HFFc6 (cell line): Measurements from ENCODE around the gene CD164L2. TPM values are rescaled to one million over a fixed set of nuclear protein-coding genes. Genes with fewer than 3 reads are reported as not detected.
A peak's percentile ranks its signal among the peaks of the same experiment; 100 is the strongest.

Experiments used
- DNase-seq: peaks from one replicate; pipeline ENCODE4 v3.0.0-alpha.2; 2018
- H3K27ac Mint-ChIP-seq: 2 replicates; pipeline ENCODE4 v1.8.0; 2020; ENCODE audit warnings: mild to moderate bottlenecking, mixed read lengths
- H3K27me3 Mint-ChIP-seq: 2 replicates; pipeline ENCODE4 v1.8.0; 2021; ENCODE audit warnings: mild to moderate bottlenecking, moderate library complexity, mixed read lengths; ENCODE audit not compliant: insufficient read depth
- H3K36me3 Mint-ChIP-seq: 2 replicates; pipeline ENCODE4 v1.8.0; 2021; ENCODE audit warnings: low read depth, mixed read lengths
- H3K4me1 Mint-ChIP-seq: 2 replicates; pipeline ENCODE4 v1.8.0; 2020; ENCODE audit warnings: low read depth, mixed read lengths
- H3K4me3 Mint-ChIP-seq: 2 replicates; pipeline ENCODE4 v1.8.0; 2020; ENCODE audit warnings: mild to moderate bottlenecking, moderate library complexity, mixed read lengths
- H3K9me3 Mint-ChIP-seq: 2 replicates; pipeline ENCODE4 v1.8.0; 2020; ENCODE audit warnings: mild to moderate bottlenecking, mixed read lengths
- total RNA-seq, 6 experiments: library from RNA; stranded (reverse); fragmentation: NEBNext Ultra II Directional; extraction: Animal tissue kit (Norgen Biotek cat#: 25700); gene quantifications; 2 replicates in 1 of 6; 3 replicates in 5 of 6; pipeline ENCODE4 v1.2.3, GENCODE V29; 2021
- TF ChIP-seq, protein P1 (sequence below): fragments of 200-600 bp; sonication (generic); IDR thresholded peaks from 2 replicates; pipeline ENCODE4 v1.5.0; 2021; ENCODE audit warnings: antibody characterized with exemption, mild to moderate bottlenecking

Gene CD164L2
- total RNA-seq, 6 experiments from 2014 or later: not detected

DNA sequence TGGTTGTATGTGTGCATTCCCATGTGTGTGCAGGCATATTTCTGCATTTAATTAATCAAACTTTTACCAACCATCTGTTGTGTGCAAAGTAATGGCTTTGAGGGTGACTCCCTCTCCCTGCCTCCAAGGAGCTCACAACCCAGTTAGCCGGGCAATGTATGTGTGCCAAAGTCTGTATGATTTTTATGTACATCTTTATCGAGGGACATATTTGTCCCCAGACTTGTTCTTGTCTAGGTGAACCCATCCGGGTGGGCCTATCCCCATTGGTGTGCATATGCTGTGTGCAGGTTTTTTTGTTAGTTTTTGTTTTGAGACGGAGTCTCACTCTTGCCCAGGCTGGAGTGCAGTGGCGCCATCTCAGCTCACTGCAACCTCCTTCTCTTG lies 39.5 kb downstream of the CD164L2 start:
- DNase-seq: no peak
- Mint-ChIP-seq H3K27ac (no peak overlapping the region), H3K4me1 (peaks cover 28% of the 10 kb centered on the region), H3K27me3 (peaks cover 8% of the 10 kb centered on the region), H3K9me3 (no peaks in the 10 kb centered on the region), H3K36me3 (no peaks in the 10 kb centered on the region), H3K4me3 (no peak overlapping the region)
- TF ChIP-seq, protein P1, sequence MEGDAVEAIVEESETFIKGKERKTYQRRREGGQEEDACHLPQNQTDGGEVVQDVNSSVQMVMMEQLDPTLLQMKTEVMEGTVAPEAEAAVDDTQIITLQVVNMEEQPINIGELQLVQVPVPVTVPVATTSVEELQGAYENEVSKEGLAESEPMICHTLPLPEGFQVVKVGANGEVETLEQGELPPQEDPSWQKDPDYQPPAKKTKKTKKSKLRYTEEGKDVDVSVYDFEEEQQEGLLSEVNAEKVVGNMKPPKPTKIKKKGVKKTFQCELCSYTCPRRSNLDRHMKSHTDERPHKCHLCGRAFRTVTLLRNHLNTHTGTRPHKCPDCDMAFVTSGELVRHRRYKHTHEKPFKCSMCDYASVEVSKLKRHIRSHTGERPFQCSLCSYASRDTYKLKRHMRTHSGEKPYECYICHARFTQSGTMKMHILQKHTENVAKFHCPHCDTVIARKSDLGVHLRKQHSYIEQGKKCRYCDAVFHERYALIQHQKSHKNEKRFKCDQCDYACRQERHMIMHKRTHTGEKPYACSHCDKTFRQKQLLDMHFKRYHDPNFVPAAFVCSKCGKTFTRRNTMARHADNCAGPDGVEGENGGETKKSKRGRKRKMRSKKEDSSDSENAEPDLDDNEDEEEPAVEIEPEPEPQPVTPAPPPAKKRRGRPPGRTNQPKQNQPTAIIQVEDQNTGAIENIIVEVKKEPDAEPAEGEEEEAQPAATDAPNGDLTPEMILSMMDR: no peak

DNA sequence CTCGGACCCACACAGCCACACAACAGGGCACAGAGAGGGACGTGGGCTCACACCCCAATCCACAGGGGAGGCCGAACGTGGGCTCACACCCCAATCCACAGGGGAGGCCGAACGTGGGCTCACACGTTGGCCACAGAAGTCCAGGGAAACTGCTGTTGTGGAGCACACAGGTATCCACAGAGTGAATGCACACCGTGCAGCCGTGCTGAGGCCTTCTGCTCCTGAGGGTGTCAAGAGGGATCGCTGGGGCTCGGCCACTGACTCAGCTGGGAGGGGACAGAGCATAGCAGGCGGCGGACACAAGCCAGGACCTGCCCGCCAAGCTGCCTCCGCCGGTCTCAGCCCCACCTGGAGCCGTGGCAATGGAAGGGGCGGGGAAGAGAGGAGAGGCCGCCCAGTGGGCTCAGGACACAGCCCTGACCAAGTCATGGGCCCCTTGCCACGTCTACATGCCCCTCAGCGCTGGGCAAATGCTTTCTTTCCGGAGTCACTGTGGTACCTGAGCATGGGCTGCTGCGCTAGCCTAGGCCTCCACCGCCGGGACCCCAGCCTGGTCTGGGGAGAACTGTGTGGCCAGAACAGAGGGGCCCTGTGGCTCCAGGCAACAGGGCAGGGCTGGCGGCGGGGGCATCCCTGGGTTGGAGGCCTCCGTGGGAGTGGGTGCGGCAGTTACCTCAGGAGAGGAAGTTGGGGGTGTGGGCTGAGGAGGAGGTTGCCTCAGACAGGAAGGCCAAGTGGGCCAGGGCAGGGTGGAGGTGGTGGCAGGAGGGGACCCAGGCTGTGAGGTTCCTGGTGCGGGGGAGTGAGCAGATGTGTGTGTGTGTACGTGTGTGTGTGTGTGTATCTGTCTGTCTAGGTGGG lies 40.1 kb downstream of the CD164L2 start:
- H3K36me3 Mint-ChIP-seq: no peaks in the 10 kb centered on the region
- TF ChIP-seq, protein P1: no peak
- H3K4me3 Mint-ChIP-seq: no peak overlapping the region
- H3K9me3 Mint-ChIP-seq: no peaks in the 10 kb centered on the region
- peaks cover 8% of the 10 kb centered on the region for H3K27me3 Mint-ChIP-seq
- no peak for DNase-seq
- H3K27ac Mint-ChIP-seq: no peak overlapping the region
- H3K4me1 Mint-ChIP-seq: peaks cover 28% of the 10 kb centered on the region

GRCh38 chr1:27342391-27342777 lies 40.7 kb downstream of the CD164L2 start:
- Mint-ChIP-seq H3K27me3 (peaks cover 8% of the 10 kb centered on the region), H3K4me3 (no peak overlapping the region)

GRCh38 chr1:27341525-27342252 lies 41.4 kb downstream of the CD164L2 start, which contains the start of gene SYTL1:
Gene SYTL1, plus strand, starts transcription at chr1:27342022. Its CDS starts 3,313 bp downstream, at chr1:27345335.
- Mint-ChIP-seq H3K27ac (0 out of 2 replicates have a peak within 1 kb of the TSS, but pooled peaks have one; percentile 29), H3K4me3 (no peak within 1 kb of the TSS), H3K4me1 (peaks cover 28% of the 10 kb centered on the region), H3K27me3 (peaks cover 5% of the 10 kb centered on the region), H3K9me3 (no peaks in the 10 kb centered on the region), H3K36me3 (peaks cover 2% of the 10 kb centered on the region; the same call in 1 of the 2 replicates)
- TF ChIP-seq, protein P1: no peak
- peak; percentile 57 for DNase-seq

More at GRCh38 chr1:27342391-27342777, 40.7 kb downstream of the CD164L2 start:
- no peak for DNase-seq
- H3K36me3 Mint-ChIP-seq: no peaks in the 10 kb centered on the region
- H3K9me3 Mint-ChIP-seq: no peaks in the 10 kb centered on the region
- no peak overlapping the region for H3K27ac Mint-ChIP-seq
- H3K4me1 Mint-ChIP-seq: peaks cover 28% of the 10 kb centered on the region
- TF ChIP-seq, protein P1: no peak

GRCh38 chr1:27339213-27339612 lies 43.9 kb downstream of the CD164L2 start:
- peaks cover 28% of the 10 kb centered on the region for H3K4me1 Mint-ChIP-seq
- no peak overlapping the region for H3K27ac Mint-ChIP-seq
- no peak overlapping the region for H3K4me3 Mint-ChIP-seq
- TF ChIP-seq, protein P1: no peak
- DNase-seq: no peak
- H3K27me3 Mint-ChIP-seq: peaks cover 1% of the 10 kb centered on the region; the same call in 1 of the 2 replicates
- H3K9me3 Mint-ChIP-seq: no peaks in the 10 kb centered on the region
- peaks cover 7% of the 10 kb centered on the region; the same call in 1 of the 2 replicates for H3K36me3 Mint-ChIP-seq
